ENCODE results near the gene ADTRP. TPM values are rescaled to one million over a fixed set of nuclear protein-coding genes. Genes with fewer than 3 reads are reported as not detected.

Gene ADTRP
- total and polyA plus RNA-seq, 10 of the 15 experiments (the other 5 are each of a cell fraction or from before 2014, with no cell fraction given), result 0.10 to 2.6 (median 2.1) TPM

DNA sequence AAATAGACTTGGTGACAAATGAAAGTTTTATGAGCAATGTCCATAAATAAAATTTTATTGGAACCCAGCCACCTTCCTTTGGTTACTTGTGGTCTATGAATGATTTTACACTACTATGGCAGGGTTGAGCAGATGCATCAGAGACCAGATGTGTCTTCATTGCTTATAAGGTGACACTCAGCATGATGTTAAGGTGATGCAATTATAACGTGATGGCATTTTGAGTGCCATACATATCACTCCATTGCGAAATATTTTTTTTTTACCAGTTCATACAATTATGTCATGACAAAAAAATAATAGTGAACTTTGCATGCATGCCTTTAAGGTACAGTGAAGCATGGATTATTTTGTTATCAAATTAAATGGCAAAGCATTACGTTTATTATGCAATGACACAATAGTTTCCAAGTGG lies 96.0 kb downstream of the ADTRP start:
- H3K27ac ChIP-seq (ENCODE audit: control insufficient read depth, insufficient read depth), result no peak overlapping the region
- no peaks in the 10 kb centered on the region for H3K4me1 ChIP-seq (ENCODE audit: control insufficient read depth, insufficient read depth, low read length)
- intact Hi-C loops (cut with micrococcal nuclease; ENCODE audit: unreplicated experiment) (no loop called here), in situ Hi-C loops (cut with MboI) (no loop called here)
- no peaks in the 10 kb centered on the region for H3K27me3 ChIP-seq (replicated peaks in 1 of 2; ENCODE audit: control insufficient read depth in 2 of 2, insufficient read depth in 2 of 2, low read length in 1 of 2)
- H4K20me1 ChIP-seq (ENCODE audit: control insufficient read depth, insufficient read depth), result no peaks in the 10 kb centered on the region
- 64% methylated on average over 3 of the region's 3 CpGs for WGBS (ENCODE audit: insufficient coverage, insufficient replicate concordance, low lambda C conversion rate, missing lambda C conversion rate)
- no peaks in the 10 kb centered on the region for H3K36me3 ChIP-seq (ENCODE audit: control insufficient read depth in 2 of 2, insufficient read depth in 2 of 2, low read length in 1 of 2)
- CTCF ChIA-PET, result no interaction called here
- no peak overlapping the region for H3K9ac ChIP-seq (ENCODE audit: control insufficient read depth, insufficient read depth, low read length)
- no peaks in the 10 kb centered on the region for H3K79me2 ChIP-seq (ENCODE audit: control insufficient read depth, insufficient read depth, low read length)
- H3K4me2 ChIP-seq (ENCODE audit: control insufficient read depth, insufficient read depth), result no peak overlapping the region
- no peak for DNase-seq (ENCODE audit: low read depth, low spot score)
- TF ChIP-seq SP1 (IDR thresholded peaks at IDR 0.05; ENCODE audit: low read depth, low read length) (no peak), GATAD2B (conservative IDR thresholded peaks at IDR 0.05; ENCODE audit: low read depth) (no peak), SUPT20H (IDR thresholded peaks at IDR 0.05; ENCODE audit: borderline replicate concordance, control insufficient read depth, low read depth, low read length) (no peak), TBL1XR1 (IDR thresholded peaks at IDR 0.05; ENCODE audit: low read depth, low read length) (no peak), BRCA1 (IDR thresholded peaks at IDR 0.05; ENCODE audit: low read depth, low read length) (no peak), NRF1 (conservative IDR thresholded peaks at IDR 0.05; ENCODE audit: low read depth, low read length) (no peak), LARP7 (IDR thresholded peaks at IDR 0.05) (no peak), ZBED1 (IDR thresholded peaks at IDR 0.05; ENCODE audit: borderline replicate concordance) (no peak), CBFB (IDR thresholded peaks at IDR 0.05; ENCODE audit: low read depth) (no peak), ZNF207 (IDR thresholded peaks at IDR 0.05; ENCODE audit: borderline replicate concordance) (no peak), POLR2A (IDR thresholded peaks at IDR 0.05; ENCODE audit: low read depth, low read length) (no peak), MTA3 (IDR thresholded peaks at IDR 0.05; ENCODE audit: borderline replicate concordance, low read length) (no peak), POLR2AphosphoS5 (IDR thresholded peaks at IDR 0.05; ENCODE audit: low read length) (no peak), SIX5 (IDR thresholded peaks at IDR 0.05; ENCODE audit: low read depth, low read length, severe bottlenecking) (no peak), TCF7 (IDR thresholded peaks at IDR 0.05; ENCODE audit: borderline replicate concordance) (no peak), CREM (IDR thresholded peaks at IDR 0.05; ENCODE audit: low read depth) (no peak), YY1 (IDR thresholded peaks at IDR 0.05; ENCODE audit: low read depth, low read length) (no peak), ETV6 (conservative IDR thresholded peaks at IDR 0.05 in 1 of 2, IDR thresholded peaks at IDR 0.05 in 1 of 2; ENCODE audit: borderline replicate concordance in 1 of 2, low read depth in 1 of 2) (no peak), SIN3A (IDR thresholded peaks at IDR 0.05; ENCODE audit: low read depth, low read length) (no peak)
- TF ChIP-seq, protein P1, sequence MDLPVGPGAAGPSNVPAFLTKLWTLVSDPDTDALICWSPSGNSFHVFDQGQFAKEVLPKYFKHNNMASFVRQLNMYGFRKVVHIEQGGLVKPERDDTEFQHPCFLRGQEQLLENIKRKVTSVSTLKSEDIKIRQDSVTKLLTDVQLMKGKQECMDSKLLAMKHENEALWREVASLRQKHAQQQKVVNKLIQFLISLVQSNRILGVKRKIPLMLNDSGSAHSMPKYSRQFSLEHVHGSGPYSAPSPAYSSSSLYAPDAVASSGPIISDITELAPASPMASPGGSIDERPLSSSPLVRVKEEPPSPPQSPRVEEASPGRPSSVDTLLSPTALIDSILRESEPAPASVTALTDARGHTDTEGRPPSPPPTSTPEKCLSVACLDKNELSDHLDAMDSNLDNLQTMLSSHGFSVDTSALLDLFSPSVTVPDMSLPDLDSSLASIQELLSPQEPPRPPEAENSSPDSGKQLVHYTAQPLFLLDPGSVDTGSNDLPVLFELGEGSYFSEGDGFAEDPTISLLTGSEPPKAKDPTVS (IDR thresholded peaks at IDR 0.05; ENCODE audit: low read depth, low read length), result no peak
- BruUV-seq (replicated peaks), result no TSS peak
- SMC1A ChIA-PET (ENCODE audit: uncharacterized antibody, unreplicated experiment), result no interaction called here
- no peak for ATAC-seq
- RAD21 ChIA-PET (ENCODE audit: unreplicated experiment), result no interaction called here
- H3K9me3 ChIP-seq (replicated peaks; ENCODE audit: control insufficient read depth, insufficient read depth, low read length), result peaks cover 7% of the 10 kb centered on the region; the same call in 2 of the 3 replicates
- no peak for FAIRE-seq
- no peak overlapping the region for H3K4me3 ChIP-seq
- POLR2A ChIA-PET, result no interaction called here
- no peak overlapping the region for H2AFZ ChIP-seq (ENCODE audit: control insufficient read depth, low read depth, low read length)
